Stimulated activated CD8-positive, alpha-beta memory T cell treated with anti-CD3 and anti-CD28 coated beads, Interleukin-12 subunit alpha, Interleukin-12 subunit beta, amount 100 ng/mL, for 24 hours (primary cell): ENCODE data around the gene AP1S2.

Experiments used
- DNase-seq: peaks from one replicate; pipeline ENCODE4 v3.0.0-alpha.2; 2020; ENCODE audit errors: extremely low read depth

The AP1S2 gene

GRCh38 chrX:15812192-15812938 is 42.2 kb downstream of the AP1S2 start:
- no peak for DNase-seq

GRCh38 chrX:15808254-15808653 is 46.4 kb downstream of the AP1S2 start:
- no peak for DNase-seq

- no peak for DNase-seq
Measured at GRCh38 chrX:15804563-15804962, 50.0 kb downstream of the AP1S2 start.

GRCh38 chrX:15797707-15798106 is 56.9 kb downstream of the AP1S2 start:
- DNase-seq = no peak

GRCh38 chrX:15790769-15791290 is 63.8 kb downstream of the AP1S2 start:
- no peak for DNase-seq

GRCh38 chrX:15789979-15790768 is 64.4 kb downstream of the AP1S2 start, which contains the start of gene ZRSR2:
Gene ZRSR2, plus strand, starts transcription at chrX:15790484. Its CDS starts 12 bp downstream, at chrX:15790496.
- peak; percentile 58 for DNase-seq

- no peak for DNase-seq
Measured at GRCh38 chrX:15786915-15787314, 67.7 kb downstream of the AP1S2 start.

GRCh38 chrX:15785176-15785750 is 69.3 kb downstream of the AP1S2 start:
- DNase-seq = no peak

- no peak for DNase-seq
Measured at GRCh38 chrX:15781961-15782699, 72.5 kb downstream of the AP1S2 start.
